H1 (cell line): ENCODE results near the gene MEDAG. TPM values are rescaled to one million over a fixed set of nuclear protein-coding genes. Genes with fewer than 3 reads are reported as not detected.

Experiments used
- CTCF ChIA-PET: fragments of 300-600 bp; sonication (Branson Sonifier 250); formaldehyde crosslinking; loops from one replicate; lab custom pipeline; 2021; ENCODE audit not compliant: partially characterized antibody; lab: Charles Lee
- POLR2A ChIA-PET: fragments of 300-600 bp; sonication (Branson Sonifier 250); formaldehyde crosslinking; loops from one replicate; lab custom pipeline; 2021; ENCODE audit warnings: inconsistent platforms; ENCODE audit not compliant: partially characterized antibody; lab: Charles Lee
- DNase-seq, 2 experiments: peaks; one replicate each; pipeline versions ENCODE4 v3.0.0 to v3.0.0-alpha.2; 2010 to 2022; ENCODE audit warnings: low spot score in 2 of 2, low read depth in 1 of 2, mixed read lengths in 1 of 2
- FAIRE-seq: peaks from 2 replicates; lab custom pipeline; 2011; peaks lifted over from hg19 to GRCh38; lab: Jason Lieb, UNC
- H2AFZ ChIP-seq: 2 replicates; pipeline ENCODE4 v1.8.1; 2012; ENCODE audit warnings: low read length, inconsistent platforms
- H2AK5ac ChIP-seq: 2 replicates; pipeline ENCODE4 v1.6.1; 2013; ENCODE audit warnings: low read depth, low read length
- H2BK120ac ChIP-seq: replicated peaks from 2 replicates; pipeline ENCODE3; 2013; ENCODE audit warnings: low read depth, low read length, inconsistent platforms
- H2BK12ac ChIP-seq: 2 replicates; pipeline ENCODE4 v1.6.1; 2013; ENCODE audit warnings: low read depth, low read length
- H2BK15ac ChIP-seq: 2 replicates; pipeline ENCODE4 v1.6.1; 2013; ENCODE audit warnings: low read length
- H2BK20ac ChIP-seq: 2 replicates; pipeline ENCODE4 v1.6.1; 2013; ENCODE audit warnings: low read length
- H2BK5ac ChIP-seq: 2 replicates; pipeline ENCODE4 v1.6.1; 2013; ENCODE audit warnings: low read depth, low read length
- H3K14ac ChIP-seq: 2 replicates; pipeline ENCODE4 v1.6.1; 2013; ENCODE audit warnings: inconsistent platforms; ENCODE audit not compliant: insufficient read length
- H3K18ac ChIP-seq: 2 replicates; pipeline ENCODE4 v1.6.1; 2013; ENCODE audit warnings: low read length; ENCODE audit errors: extremely low read depth
- H3K23ac ChIP-seq: 2 replicates; pipeline ENCODE4 v1.6.1; 2013; ENCODE audit warnings: inconsistent platforms; ENCODE audit not compliant: insufficient read length
- H3K23me2 ChIP-seq: 2 replicates; pipeline ENCODE4 v1.6.1; 2013; ENCODE audit warnings: low read depth, low read length
- H3K27ac ChIP-seq: 2 replicates; pipeline ENCODE4 v1.6.1; 2011; ENCODE audit warnings: low read depth, low read length, inconsistent platforms
- H3K27me3 ChIP-seq, 4 experiments: replicated peaks in 1 of 4; 1 replicate in 1 of 4; 2 replicates in 3 of 4; pipeline versions ENCODE4 v1.6.1 to v1.8.1; 2011 to 2013; ENCODE audit warnings: low read length in 3 of 4, mild to moderate bottlenecking in 3 of 4, inconsistent platforms in 2 of 4, mixed read lengths in 2 of 4, moderate library complexity in 1 of 4; ENCODE audit not compliant: control insufficient read depth in 3 of 4, insufficient read depth in 3 of 4; ENCODE audit errors: extremely low read depth in 1 of 4
- H3K36me3 ChIP-seq, 4 experiments: 2 replicates each; pipeline versions ENCODE4 v1.6.1 to v1.8.1; 2011 to 2013; ENCODE audit warnings: mild to moderate bottlenecking in 4 of 4, low read length in 3 of 4, moderate library complexity in 2 of 4, control low read depth in 1 of 4, inconsistent platforms in 1 of 4; ENCODE audit not compliant: insufficient read depth in 4 of 4, control insufficient read depth in 2 of 4
- H3K4ac ChIP-seq: replicated peaks from 2 replicates; pipeline ENCODE3; 2013; ENCODE audit warnings: low read length, low read depth, mixed read lengths, inconsistent platforms; ENCODE audit not compliant: insufficient read length
- H3K4me1 ChIP-seq, 4 experiments: replicated peaks in 1 of 4; 1 replicate in 1 of 4; 2 replicates in 3 of 4; pipeline versions ENCODE4 v1.6.1 to v1.8.1; 2011 to 2013; ENCODE audit warnings: low read length in 3 of 4, inconsistent platforms in 2 of 4, mixed read lengths in 1 of 4; ENCODE audit not compliant: insufficient read depth in 4 of 4, control insufficient read depth in 3 of 4
- H3K4me2 ChIP-seq, 2 experiments: 2 replicates each; pipeline versions ENCODE4 v1.6.1 to v1.8.1; 2011 to 2013; ENCODE audit warnings: low read depth in 2 of 2, low read length in 2 of 2, control low read depth in 1 of 2, inconsistent platforms in 1 of 2, mild to moderate bottlenecking in 1 of 2; ENCODE audit not compliant: insufficient read depth in 1 of 2
- H3K4me3 ChIP-seq, 4 experiments: fragments of 200-600, 300-600 bp in 1 of 4; sonication (generic), shearing (Covaris generic), sonication (Bioruptor Twin) in 1 of 4; 2 replicates each; pipeline versions ENCODE4 v1.5.1 to v1.8.1; 2011 to 2016; ENCODE audit warnings: low read length in 4 of 4, low read depth in 3 of 4, control low read depth in 2 of 4, inconsistent platforms in 2 of 4, mild to moderate bottlenecking in 2 of 4, mixed read lengths in 1 of 4, moderate library complexity in 1 of 4; ENCODE audit not compliant: insufficient read depth in 2 of 4; ENCODE audit errors: extremely low read depth in 1 of 4
- H3K56ac ChIP-seq: replicated peaks from 2 replicates; pipeline ENCODE3; 2013; ENCODE audit warnings: low read depth, mild to moderate bottlenecking, mixed read lengths, low read length, inconsistent platforms; ENCODE audit not compliant: insufficient read length
- H3K79me1 ChIP-seq: 2 replicates; pipeline ENCODE4 v1.6.1; 2013; ENCODE audit warnings: low read depth, low read length, control low read depth
- H3K79me2 ChIP-seq, 2 experiments: 2 replicates each; pipeline versions ENCODE4 v1.6.1 to v1.8.1; 2012 to 2013; ENCODE audit warnings: low read length in 2 of 2, mild to moderate bottlenecking in 2 of 2, inconsistent platforms in 1 of 2; ENCODE audit not compliant: insufficient read depth in 2 of 2, control insufficient read depth in 1 of 2
- H3K9ac ChIP-seq, 4 experiments: replicated peaks in 1 of 4; 1 replicate in 1 of 4; 2 replicates in 3 of 4; pipeline versions ENCODE4 v1.6.1 to v1.8.1; 2011 to 2013; ENCODE audit warnings: low read depth in 3 of 4, low read length in 3 of 4, control low read depth in 2 of 4, mild to moderate bottlenecking in 2 of 4, moderate library complexity in 2 of 4, inconsistent platforms in 1 of 4; ENCODE audit errors: extremely low read depth in 1 of 4
- H3K9me3 ChIP-seq, 2 experiments: 2 replicates each; pipeline versions ENCODE4 v1.6.1 to v1.8.1; 2012 to 2013; ENCODE audit warnings: mild to moderate bottlenecking in 2 of 2, moderate library complexity in 2 of 2, control low read depth in 1 of 2, inconsistent platforms in 1 of 2, low read depth in 1 of 2, low read length in 1 of 2, mixed read lengths in 1 of 2; ENCODE audit not compliant: insufficient read depth in 2 of 2
- H4K20me1 ChIP-seq, 2 experiments: replicated peaks in 1 of 2; 2 replicates each; pipeline versions ENCODE3 to v1.8.1; 2011 to 2013; ENCODE audit warnings: inconsistent platforms in 2 of 2, low read length in 2 of 2, mild to moderate bottlenecking in 1 of 2; ENCODE audit not compliant: insufficient read depth in 2 of 2, control insufficient read depth in 1 of 2
- H4K5ac ChIP-seq: 2 replicates; pipeline ENCODE4 v1.6.1; 2013; ENCODE audit warnings: low read length, low read depth, mixed read lengths, inconsistent platforms; ENCODE audit not compliant: insufficient read length
- H4K8ac ChIP-seq: 2 replicates; pipeline ENCODE4 v1.8.0; 2013; ENCODE audit warnings: mild to moderate bottlenecking, moderate library complexity, low read length, inconsistent platforms; ENCODE audit not compliant: insufficient read depth; ENCODE audit errors: extremely low read depth
- H4K91ac ChIP-seq: replicated peaks from 2 replicates; pipeline ENCODE3; 2013; ENCODE audit warnings: low read length, mixed read lengths, inconsistent platforms; ENCODE audit not compliant: insufficient read length
- BACH1 ChIP-seq: IDR thresholded peaks from 2 replicates; pipeline ENCODE4 v1.6.1; 2012; ENCODE audit warnings: low read length, improper control_type of control experiment
- EP300 ChIP-seq, 2 experiments: IDR thresholded peaks; 1 replicate in 1 of 2; 2 replicates in 1 of 2; pipeline ENCODE4 v1.6.1; 2011 to 2012; ENCODE audit warnings: low read depth in 2 of 2, low read length in 2 of 2, mild to moderate bottlenecking in 2 of 2, borderline replicate concordance in 1 of 2, inconsistent platforms in 1 of 2, moderate library complexity in 1 of 2
- MAFK ChIP-seq: IDR thresholded peaks from 2 replicates; pipeline ENCODE4 v1.6.1; 2012; ENCODE audit warnings: low read depth, mild to moderate bottlenecking, improper control_type of control experiment, low read length
- TBP ChIP-seq: IDR thresholded peaks from 2 replicates; pipeline ENCODE4 v1.6.1; 2011; ENCODE audit warnings: low read depth, low read length, improper control_type of control experiment
- polyA plus RNA-seq, 7 experiments: library from polyadenylated mRNA; depleted of rRNA in 3 of 7; stranded (reverse) in 5 of 7; unstranded in 2 of 7; fragments of >200 nt in 5 of 7; fragments of 200-250 nt in 2 of 7; gene quantifications; 1 replicate in 5 of 7; 2 replicates in 1 of 7; 4 replicates in 1 of 7; pipeline versions ENCODE4 v1.2.1 to v1.2.3, GENCODE V29; 2011 to 2013; ENCODE audit warnings: missing spikeins in 2 of 7, mixed read lengths in 2 of 7
- total RNA-seq: library from RNA; stranded (reverse); fragmentation: NEBNext Ultra II Directional; extraction: Animal tissue kit (Norgen Biotek cat#: 25700); gene quantifications from 2 replicates; pipeline ENCODE4 v1.2.1, GENCODE V29; 2021

The MEDAG gene
- total and polyA plus RNA-seq, 2 of the 8 experiments (the other 6 are each of a cell fraction or from before 2014, with no cell fraction given) = 2.1 to 3.1 TPM

DNA sequence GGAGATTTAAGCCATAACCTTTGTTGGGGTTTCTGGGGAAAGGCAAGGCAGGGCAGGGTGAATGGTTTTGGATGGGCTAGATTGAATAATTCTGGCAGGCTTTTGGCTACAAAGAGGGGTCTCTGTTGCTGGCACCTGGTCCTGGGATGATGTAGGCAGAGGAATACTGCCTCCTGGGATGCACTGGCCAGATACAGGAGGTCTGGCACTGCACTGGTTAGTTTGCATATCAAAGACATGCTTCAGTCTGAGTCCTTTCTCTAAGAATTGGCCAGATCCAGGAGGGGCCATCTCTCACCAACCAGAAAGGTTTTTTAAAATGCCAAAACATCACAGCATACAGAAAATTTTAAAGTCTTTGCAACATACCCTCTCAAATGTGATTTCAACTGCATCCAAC lies 8.0 kb upstream of the MEDAG start:
- Histone ChIP-seq H3K4ac (no peak overlapping the region), H3K4me1 (peaks cover 0 to 4% (median 0%) of the 10 kb centered on the region in 4 experiments; a peak in 1 of 7 replicates), H2BK5ac (no peak overlapping the region), H3K23me2 (no peaks in the 10 kb centered on the region), H3K9ac (no peak overlapping the region), H3K36me3 (no peaks in the 10 kb centered on the region), H2BK120ac (no peak overlapping the region), H2AK5ac (no peak overlapping the region), H2BK15ac (no peak overlapping the region), H3K4me3 (no peak overlapping the region), H4K91ac (no peak overlapping the region), H3K4me2 (no peak overlapping the region)
- DNase-seq = no peak
- CTCF ChIA-PET = interaction anchor here (1.0 to 1.2 kb wide), 2 partner anchors 33 to 161 kb away, joined by 3 to 6 read pairs; no protein-coding TSS in a partner anchor
- TF ChIP-seq TBP (no peak), BACH1 (no peak), MAFK (no peak), EP300 (IDR thresholded peaks at IDR 0.05; ENCODE audit: borderline replicate concordance in 1 of 2, low read depth in 2 of 2, low read length in 2 of 2) (no peak)
- TF ChIP-seq, all 59 proteins: peak for 0
- Histone ChIP-seq H3K14ac (no peak overlapping the region), H2BK12ac (no peak overlapping the region), H3K27ac (no peak overlapping the region), H3K27me3 (no peaks in the 10 kb centered on the region), H3K79me2 (no peaks in the 10 kb centered on the region), H2BK20ac (no peak overlapping the region), H4K20me1 (no peaks in the 10 kb centered on the region), H3K9me3 (no peaks in the 10 kb centered on the region), H3K56ac (no peak overlapping the region), H4K5ac (no peak overlapping the region), H3K79me1 (no peaks in the 10 kb centered on the region), H3K23ac (no peak overlapping the region), H2AFZ (no peak overlapping the region), H4K8ac (no peak overlapping the region), H3K18ac (no peak overlapping the region)
- POLR2A ChIA-PET = interaction anchor here (0.9 kb wide), 1 partner anchor 13 kb away, joined by 3 read pairs; no protein-coding TSS in a partner anchor
- no peak for FAIRE-seq
